ENCODE measurements around the gene GRM5.
"Not testable (repeated sequence)": the region's sequence is repeated elsewhere in the genome, so short reads cannot be mapped to it uniquely, and the experiment has no call there.

GRM5 gene

DNA sequence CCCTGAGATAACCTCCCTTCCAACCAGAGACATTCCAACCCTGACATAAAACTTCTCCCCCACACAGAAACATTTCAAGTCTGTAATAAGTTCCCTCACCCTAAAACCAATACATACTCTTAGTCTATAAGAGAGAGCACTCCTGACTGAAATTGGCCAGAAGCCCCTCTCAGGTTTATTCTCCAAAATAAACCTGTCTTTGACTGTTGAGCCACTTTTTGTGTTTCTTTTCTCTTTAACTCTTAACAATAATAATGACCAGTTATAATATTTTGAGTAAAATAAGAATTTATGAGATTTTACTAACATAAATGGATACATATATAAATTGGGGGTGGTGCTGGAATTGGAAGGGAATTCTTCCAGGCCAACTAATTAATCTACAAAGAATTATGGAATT is 93.6 kb downstream of the GRM5 start:
- DNase-seq (ENCODE audit: low read depth) = no peak

DNA sequence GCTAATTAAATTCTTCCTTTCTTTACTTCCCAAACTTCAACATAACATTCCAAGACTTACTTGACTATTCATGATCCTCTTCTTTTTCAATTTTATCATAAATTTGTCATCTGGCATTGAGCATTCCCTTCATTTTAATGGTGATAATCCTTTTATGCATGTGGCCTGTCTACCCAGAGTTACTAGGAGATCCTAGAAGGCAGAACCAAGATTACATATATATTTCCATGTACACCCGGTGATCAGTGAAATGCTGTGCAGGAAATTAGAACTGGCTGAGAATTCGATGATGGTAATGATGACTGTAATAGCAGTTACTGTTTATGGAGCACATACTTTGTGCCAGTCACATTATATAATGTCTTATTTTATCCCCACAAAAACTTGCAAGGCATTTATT is 104.2 kb downstream of the GRM5 start:
- not testable (repeated sequence) for DNase-seq (ENCODE audit: low read depth)

DNA sequence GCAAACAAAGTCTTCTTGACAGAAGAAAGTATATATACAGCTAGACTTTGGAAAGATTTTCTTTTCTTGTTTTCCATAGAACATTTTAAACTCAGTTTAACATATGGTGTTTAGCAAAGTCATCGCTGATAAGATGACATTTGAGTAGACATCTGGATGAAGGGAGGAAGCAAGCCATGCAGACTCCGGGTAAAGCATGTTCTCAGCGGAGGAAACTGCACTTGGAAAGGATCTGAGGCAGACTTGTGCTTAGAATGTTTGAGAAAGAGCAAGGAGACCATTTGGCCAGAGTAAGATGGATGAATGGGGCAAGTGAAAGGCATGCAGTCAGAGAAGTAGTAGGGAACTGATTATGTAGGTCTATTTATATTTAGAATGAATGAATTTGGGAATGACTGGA is 105.9 kb downstream of the GRM5 start:
- not testable (repeated sequence) for DNase-seq (ENCODE audit: low read depth)

DNA sequence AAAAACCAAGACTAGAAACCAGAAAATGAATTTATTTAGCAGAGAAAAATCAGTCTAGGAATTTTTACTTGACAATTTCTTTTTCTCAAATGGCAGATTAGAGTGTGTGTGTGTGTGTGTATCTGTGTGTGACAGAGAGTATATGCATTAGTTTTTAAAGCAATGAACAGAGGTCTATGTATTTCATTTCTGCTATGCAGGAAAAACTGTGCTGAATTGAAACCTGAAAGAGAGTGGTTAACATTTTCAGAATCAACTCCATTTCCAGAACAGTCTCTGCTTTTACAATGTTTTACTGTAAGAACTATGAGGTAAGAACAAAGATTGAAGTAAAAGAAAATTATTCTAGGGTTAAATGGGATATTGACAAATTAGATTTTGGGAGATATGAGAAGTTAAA is 114.8 kb downstream of the GRM5 start:
- DNase-seq (ENCODE audit: low read depth) = no peak

DNA sequence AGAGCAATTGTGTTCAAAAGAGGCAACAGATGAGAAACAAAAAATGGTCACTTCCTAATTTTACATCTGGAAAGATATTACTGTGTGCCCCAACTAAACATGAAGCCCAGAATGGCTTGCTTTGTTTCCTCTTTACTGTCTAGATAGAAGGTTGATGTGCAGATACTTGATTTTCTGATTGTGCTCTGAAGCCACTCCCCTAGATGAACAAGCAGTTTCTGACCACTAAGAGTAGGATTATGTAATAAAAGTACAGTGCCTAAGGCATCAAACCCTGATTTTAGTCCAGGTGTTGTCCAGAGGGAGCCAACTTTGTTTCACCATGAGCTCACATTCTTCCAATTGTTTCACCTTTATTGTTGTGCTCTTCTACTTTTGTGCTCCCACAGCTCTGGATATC is 116.9 kb downstream of the GRM5 start:
- DNase-seq (ENCODE audit: low read depth) = not testable (repeated sequence)

DNA sequence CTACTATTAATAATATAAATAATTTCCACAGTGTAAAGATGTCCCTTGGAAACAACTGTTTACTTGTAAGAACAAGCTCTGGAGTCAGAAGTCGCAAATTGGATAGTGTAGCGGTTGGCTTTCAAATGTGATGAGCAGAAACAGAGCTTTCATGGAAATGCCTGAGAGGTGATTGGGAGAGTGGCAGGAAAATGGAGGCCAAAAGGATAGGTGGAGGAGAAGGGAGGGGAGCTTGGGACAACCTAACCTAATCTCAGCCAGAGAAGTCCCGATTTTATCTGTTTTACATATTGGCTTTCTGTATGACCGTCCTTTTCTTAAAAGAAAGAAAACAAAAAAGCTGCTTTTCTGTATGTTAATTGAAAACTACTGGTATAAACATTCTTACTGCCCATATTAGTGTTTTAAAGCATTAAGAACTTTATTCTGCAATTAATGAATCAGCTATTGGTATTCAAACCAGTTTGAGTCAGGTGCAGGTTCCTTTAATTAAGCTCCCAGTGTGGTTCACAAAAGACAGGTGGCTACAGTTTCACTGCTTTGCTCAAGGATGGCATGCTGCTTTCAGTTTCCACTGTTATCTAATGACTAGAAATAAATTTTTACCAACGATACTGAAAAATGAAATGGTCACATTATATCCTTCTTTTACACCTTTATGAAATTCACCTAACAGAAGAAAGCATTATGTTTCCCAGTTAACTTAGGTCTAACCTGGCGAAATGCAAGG is 117.8 kb downstream of the GRM5 start:
- DNase-seq (ENCODE audit: low read depth) = not testable (repeated sequence)

DNA sequence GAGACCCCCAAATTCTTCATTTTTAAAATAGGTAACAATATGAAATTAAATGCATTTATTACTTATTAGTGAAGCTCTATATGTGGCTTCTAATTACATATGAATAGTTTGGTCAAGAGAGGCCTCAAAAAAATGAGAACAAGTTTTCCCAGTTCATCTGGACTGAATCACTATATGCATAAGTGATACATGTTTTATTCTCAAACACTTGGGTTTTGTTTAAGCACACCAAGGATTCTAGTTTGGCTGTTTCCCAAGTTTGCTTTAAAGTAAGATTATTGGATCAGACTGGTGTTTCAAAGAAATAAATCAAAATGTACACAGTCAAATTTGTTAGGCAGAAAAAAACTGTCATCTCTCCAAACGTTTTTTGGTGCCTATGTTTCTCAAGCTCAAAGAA is 136.1 kb downstream of the GRM5 start:
- not testable (repeated sequence) for DNase-seq (ENCODE audit: low read depth)

DNA sequence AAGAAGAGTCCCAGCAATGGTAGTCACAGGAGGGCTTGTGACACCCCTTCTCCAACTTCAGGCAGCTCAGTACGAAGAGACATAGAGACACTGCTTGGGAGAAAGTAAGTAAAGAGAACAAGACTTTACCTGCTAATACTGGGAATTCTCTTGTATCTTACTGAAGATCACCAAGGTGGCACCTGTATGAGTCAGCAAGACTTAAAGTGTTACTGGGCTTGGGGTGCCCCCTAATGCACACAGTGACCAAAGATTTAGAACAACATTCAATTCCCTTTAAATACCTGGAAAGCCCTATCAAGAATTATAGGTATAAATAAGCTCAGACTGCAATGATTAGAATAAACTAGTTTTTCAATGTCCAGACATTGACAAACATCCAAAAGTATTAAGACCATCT is 148.7 kb downstream of the GRM5 start:
- DNase-seq (ENCODE audit: low read depth) = not testable (repeated sequence)

DNA sequence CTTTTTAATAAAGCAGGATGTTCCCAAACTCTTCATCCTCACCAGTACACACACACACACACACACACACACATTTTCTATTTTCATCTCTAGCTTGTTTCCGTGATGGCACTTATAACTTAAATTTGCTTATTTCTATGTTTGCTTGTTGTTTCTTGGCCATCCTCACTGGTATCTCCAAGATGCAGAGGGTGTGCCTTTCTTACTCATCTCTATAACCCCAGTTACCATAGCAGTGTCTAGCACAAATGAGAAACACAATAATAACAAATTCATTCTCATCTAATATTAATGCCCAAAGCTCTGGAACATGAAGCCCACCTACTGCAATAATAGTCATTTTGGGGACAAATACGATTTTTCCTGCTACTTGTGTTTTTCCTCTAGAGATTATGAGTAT is 156.3 kb downstream of the GRM5 start:
- DNase-seq (ENCODE audit: low read depth) = no peak

DNA sequence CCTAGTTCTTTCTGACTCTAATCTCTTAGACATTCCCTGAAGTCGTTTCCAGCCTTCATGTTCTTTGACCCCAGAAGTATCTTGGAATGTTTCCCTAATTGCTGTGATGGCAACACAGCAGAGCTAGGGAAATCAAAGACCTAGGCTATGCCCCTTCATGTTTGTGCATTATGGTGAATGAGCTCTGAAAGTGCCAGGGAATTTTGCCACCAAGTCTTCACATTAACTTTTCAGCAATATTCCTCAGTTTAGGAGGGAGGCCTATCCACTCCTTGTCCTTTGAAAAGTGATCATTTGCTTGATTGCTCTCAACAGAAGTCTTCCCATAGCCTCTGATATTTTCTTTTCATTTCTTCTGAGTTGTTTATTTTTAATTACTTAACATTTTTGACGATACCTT is 164.3 kb downstream of the GRM5 start:
- DNase-seq (ENCODE audit: low read depth) = not testable (repeated sequence)

DNA sequence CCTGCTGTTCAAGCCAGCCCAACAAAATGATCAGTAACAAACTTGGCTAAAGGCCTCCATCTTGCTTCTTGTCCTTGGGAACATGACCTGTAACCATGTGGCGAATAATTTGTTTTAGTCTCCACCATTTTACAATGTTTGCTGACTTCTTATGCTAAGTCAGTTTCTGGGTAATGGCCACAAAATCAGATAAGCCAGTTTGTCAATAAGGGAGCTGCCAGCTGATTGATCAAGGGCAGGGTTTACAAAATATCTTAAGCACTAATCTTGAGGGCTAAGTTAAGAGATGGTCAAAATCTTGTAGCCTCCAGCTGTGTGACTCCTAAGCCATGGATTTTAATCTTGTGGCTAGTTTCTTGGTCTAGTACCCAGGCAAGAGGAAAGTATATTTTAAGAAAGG is 176.9 kb downstream of the GRM5 start:
- not testable (repeated sequence) for DNase-seq (ENCODE audit: low read depth)

DNA sequence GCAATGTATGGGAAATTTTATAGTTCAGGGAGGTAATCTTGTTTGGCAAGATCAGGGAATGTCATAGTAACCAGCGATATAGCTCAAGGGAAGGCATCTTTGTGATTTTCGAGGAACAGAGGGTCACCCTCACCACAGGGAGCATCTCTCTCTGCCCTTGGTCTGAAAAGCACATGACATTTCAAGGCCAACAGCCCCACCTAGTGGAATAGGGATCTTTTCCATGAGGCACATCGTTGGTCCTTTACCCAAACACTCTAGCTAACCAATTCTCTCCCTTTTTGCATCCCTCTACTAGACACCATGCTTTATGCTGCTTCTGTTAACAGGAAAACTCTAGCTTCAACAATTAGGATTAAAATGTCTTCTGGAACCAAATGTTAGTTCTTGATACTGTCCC is 179.0 kb downstream of the GRM5 start:
- DNase-seq (ENCODE audit: low read depth) = no peak

DNA sequence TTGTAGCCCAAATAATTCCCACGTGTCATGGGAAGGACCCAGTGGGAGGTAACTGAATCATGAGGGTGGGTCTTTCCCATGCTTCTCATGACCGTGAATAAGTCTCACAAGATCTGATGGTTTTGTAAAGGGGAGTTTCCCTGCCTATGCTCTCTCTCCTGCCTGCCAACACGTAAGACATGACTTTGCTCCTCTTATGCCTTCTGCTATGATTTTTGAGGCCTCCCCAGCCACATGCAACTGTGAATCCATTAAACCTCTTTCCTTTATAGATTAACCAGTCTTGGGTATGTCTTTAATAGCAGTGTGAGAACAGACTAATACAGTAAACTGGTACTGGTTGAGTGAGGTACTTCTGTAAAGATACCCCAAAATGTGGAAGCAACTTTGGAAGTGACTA is 183.0 kb downstream of the GRM5 start:
- DNase-seq (ENCODE audit: low read depth) = not testable (repeated sequence)

DNA sequence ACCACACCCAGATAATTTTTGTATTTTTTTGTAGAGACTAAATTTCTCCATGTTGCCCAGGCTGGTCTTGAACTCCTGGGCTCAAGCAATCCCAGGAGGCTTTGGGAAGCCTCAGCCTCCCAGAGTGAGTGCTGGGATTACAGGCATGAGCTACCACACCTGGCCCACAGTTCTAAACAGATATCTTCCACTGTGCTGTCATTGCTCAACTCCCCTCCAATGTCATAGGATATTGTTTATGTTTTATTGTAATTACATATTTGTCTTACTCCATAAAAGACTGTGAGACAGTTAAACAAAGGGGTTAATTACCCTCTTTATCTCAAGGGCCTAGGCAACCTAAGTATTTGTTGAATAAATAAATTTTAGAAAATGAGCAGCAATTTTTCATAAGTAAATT is 204.2 kb downstream of the GRM5 start:
- no peak for DNase-seq (ENCODE audit: low read depth)

DNA sequence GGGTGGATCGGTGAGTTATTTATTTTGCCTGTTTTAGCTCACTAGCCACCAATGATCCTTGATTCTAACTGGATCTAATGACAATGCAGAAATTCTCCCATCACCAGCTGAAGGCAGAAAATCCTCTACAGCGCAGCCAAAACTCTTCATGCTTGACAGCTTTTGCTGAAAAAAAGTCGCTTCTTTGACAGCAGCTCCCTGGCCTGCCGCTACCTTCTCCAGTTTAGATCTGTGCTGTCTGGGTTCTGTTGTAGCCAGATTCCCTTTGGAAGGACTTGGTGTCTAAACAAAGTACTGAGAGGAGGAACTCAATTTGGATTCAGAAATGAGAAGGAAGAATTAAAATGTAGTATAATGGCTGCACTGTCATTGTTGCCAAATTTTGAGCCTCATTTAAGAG is 205.4 kb downstream of the GRM5 start:
- DNase-seq (ENCODE audit: low read depth) = not testable (repeated sequence)

DNA sequence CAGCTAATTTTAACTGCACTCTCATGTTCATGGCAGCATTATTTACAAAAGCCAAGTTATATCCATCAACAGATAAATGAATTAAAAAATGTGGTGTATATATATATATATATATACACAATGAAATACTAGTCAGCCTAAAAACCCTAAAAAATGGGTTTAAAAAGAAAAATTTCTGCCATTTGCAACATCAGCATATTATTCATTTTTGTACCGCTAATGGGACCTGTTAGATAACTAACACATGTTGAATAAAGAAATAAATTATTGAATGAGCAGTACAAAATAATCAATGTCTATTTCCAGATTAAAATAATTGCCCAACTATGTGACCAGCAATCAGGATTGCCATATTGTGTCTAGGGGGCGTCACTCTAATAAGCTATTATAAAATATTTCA is 211.8 kb downstream of the GRM5 start:
- DNase-seq (ENCODE audit: low read depth) = not testable (repeated sequence)

DNA sequence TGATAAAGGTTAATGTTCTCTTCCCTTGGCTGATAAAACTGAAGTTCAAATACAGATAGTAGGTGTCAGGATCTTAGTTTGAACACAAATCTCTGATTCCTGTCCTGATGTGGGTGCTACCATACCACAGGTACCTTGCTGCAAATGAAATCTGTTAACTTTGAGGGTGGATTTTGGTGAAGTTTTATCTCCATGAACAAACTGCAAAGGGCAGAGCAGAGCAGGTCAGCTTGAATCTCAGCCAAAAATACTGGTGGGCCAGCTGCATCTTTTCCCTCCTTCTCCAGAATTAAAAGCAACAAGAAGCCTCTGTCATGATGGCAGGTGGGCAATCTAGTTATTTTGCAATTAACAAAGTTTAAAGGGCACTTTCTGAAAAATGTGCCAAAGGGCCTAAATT is 214.2 kb downstream of the GRM5 start:
- DNase-seq (ENCODE audit: low read depth) = not testable (repeated sequence)

DNA sequence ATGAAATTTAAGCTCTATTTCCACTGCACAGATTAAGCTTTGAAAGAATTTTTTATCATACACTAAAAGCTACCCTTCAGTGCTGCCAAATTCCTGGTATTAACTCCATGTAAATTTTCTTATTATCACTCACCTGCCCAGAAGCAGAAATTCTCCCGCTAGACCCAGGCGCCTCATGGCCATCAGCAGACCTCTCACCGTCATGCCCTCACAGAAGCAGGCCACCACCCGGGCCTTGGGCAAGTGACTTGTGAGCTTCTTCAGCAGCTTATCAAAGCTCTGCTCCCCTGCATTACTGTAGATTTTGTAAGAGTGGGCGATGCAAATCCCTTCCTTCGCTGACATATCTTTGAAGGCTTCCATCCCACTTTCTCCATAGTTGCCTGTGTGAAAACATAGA is 216.0 kb downstream of the GRM5 start:
- not testable (repeated sequence) for DNase-seq (ENCODE audit: low read depth)

DNA sequence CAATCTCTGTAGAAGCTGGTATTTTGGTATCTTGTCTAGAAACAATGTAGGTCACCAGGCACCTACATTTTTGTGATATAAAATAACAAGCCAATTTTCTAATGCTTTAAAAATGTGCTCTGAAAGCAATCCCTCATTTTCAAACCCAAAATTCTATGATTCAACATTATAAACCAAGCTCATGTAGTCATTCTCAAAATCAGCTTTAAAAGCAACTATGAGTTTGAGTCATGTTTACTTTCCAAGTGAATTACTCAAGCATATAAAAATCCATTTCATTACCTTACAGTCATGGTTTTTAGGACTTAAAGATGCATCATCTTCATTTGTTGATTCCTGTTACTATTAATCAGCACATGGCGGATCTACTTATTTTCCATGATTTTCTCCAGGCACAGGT is 216.4 kb downstream of the GRM5 start:
- no peak for DNase-seq (ENCODE audit: low read depth)

DNA sequence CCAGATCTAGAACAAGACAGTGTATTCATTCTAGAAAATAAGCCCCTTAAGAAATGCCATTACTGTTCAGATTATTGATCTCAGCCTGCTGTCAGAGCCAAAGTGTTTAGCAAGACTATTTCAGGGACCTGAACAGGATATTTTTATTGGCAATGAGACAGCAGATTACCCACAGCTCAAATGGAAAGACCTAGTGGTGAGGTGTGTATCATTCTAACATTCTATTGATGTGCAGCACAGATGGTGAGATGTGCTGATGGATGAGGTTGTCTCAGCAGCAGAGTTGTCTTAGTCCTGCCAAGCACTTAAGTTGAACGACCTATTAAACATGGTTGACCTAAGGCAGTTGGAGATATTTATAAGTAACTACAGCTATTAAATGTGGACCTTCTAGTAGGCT is 219.5 kb downstream of the GRM5 start:
- DNase-seq (ENCODE audit: low read depth) = not testable (repeated sequence)

DNA sequence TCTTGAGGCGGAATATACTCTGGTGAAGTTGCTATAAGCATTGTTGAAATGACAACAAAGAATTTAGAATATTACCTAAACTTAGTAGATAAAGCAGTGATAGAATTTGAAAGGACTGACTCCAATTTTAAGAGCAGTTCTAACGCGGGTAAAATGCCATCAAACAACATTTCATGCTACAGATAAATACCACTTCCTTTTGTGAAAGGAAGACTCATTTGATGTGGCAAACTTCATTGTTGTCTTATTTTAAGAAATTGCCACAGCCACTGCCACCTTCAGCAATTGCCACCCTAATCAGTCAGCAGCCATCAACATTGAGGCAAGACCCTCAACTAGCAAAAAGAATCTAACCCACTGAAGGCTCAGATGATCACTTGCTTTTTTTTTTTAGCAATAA is 220.8 kb downstream of the GRM5 start:
- DNase-seq (ENCODE audit: low read depth) = not testable (repeated sequence)

DNA sequence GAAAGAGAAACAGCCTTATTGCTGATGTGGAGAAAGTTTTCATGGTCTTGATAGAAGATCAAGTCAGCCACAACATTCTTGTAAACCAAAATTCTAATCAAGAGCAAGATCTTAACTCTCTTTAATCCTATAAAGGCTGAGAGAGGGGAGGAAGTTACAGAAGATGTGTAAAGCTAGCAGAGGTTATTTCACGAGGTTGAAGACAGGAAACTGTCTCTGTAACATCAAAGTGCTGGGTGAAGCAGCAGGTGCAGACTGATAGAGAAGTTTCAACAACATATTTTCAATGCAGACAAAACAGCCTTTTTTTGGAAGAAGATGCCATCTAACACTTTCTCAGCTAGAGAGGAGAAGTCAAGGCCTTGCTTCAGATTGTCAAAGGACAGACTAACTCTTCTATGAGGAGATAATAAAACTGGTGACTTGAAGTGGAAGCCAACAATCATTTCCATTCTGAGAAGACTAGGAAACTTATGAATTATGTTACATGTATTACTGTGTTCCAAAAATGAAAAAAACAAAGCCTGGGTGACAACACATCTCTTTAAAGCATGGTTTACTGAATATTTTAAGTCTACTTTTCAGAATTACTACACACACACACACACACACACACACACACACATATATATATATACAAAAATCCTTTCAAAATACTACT is 221.9 kb downstream of the GRM5 start:
- not testable (repeated sequence) for DNase-seq (ENCODE audit: low read depth)

DNA sequence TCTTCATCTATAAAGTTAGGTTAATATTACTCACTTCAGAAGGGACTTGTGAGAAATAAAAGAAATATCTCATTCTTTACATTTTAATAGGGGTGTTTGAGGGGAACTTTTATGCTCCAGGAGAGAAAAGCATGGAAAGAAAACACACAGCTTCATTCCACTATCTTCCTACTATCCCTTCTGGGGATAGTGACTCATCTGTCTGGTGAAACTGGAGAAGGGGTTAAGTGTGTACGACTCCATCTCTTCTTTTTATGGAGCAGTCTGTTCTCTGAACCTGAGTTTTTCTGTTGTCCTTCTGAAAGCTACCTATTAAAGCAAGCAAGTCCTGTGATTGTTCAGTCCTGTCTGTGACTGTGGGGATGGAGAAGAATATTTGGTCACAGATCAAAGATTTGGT is 227.6 kb downstream of the GRM5 start:
- DNase-seq (ENCODE audit: low read depth) = not testable (repeated sequence)

DNA sequence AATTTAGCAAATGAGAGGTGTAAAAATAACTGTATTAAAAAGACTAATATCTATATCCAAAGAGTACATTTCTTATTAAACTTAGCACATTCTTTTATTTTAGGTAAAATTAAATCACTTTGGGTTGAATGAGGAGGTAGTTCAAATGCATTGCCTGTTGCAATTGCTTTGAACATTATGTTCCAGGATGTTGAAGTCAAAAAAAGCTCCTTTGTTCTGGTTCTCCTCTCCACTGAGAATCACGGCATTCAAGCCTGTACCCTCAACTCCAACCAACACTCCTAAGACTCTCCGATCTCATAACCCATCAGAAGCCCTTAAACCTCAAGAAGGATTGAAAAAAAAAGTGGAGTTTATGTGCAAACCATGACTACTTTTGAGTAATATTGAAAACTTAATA is 230.1 kb downstream of the GRM5 start:
- DNase-seq (ENCODE audit: low read depth) = not testable (repeated sequence)

All from activated T-helper 9 cell treated with anti-CD3 and anti-CD28 coated beads, Interleukin-2, amount 50 U/mL, for 16 hours (primary cell).